Panc1 (cell line): ENCODE measurements around the gene ADCY9.

ENCODE experiments used
- SIN3A ChIP-seq: IDR thresholded peaks from 2 replicates; pipeline ENCODE4 v1.6.1; 2012; ENCODE audit warnings: low read depth, mild to moderate bottlenecking, low read length, moderate library complexity, borderline replicate concordance; ENCODE audit not compliant: insufficient read depth
- TCF7L2 ChIP-seq: IDR thresholded peaks from 2 replicates; pipeline ENCODE4 v1.6.1; 2011; ENCODE audit warnings: mild to moderate bottlenecking, low read depth, low read length, inconsistent platforms
- TF ChIP-seq, protein P1 (sequence below): fragments of 450-650 bp; IDR thresholded peaks from 2 replicates; pipeline ENCODE4 v1.5.1; 2017; ENCODE audit warnings: mild to moderate bottlenecking
- TF ChIP-seq, protein P2 (sequence below), 2 experiments: IDR thresholded peaks; 2 replicates each; pipeline ENCODE4 v1.6.1; 2011 to 2012; ENCODE audit warnings: low read depth in 2 of 2, control low read depth in 1 of 2, low read length in 1 of 2, mild to moderate bottlenecking in 1 of 2, moderate library complexity in 1 of 2; ENCODE audit not compliant: insufficient read depth in 1 of 2

DNA sequence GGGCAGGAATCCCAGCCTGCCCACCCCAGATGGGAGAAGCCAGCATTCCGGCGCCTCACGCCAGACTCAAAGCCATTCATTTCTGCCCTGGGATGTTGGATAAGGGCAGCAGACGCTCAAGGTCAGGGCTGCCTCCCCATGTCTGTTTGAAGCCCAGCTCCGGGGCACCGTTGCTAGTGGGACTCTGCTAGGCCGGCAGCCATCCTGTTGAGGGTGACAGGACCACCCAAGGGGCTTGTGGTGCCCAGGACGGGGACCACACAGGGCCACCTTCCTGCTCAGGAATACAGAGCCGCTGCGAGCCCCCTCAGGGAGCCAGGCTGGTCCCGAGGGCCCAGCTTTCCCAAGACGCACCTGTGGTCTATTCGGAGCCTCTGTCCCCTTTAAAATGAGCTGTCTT is 134.0 kb downstream of the ADCY9 start:
- TF ChIP-seq, protein P1, sequence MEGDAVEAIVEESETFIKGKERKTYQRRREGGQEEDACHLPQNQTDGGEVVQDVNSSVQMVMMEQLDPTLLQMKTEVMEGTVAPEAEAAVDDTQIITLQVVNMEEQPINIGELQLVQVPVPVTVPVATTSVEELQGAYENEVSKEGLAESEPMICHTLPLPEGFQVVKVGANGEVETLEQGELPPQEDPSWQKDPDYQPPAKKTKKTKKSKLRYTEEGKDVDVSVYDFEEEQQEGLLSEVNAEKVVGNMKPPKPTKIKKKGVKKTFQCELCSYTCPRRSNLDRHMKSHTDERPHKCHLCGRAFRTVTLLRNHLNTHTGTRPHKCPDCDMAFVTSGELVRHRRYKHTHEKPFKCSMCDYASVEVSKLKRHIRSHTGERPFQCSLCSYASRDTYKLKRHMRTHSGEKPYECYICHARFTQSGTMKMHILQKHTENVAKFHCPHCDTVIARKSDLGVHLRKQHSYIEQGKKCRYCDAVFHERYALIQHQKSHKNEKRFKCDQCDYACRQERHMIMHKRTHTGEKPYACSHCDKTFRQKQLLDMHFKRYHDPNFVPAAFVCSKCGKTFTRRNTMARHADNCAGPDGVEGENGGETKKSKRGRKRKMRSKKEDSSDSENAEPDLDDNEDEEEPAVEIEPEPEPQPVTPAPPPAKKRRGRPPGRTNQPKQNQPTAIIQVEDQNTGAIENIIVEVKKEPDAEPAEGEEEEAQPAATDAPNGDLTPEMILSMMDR, result no peak
- no peak for TF ChIP-seq TCF7L2
- no peak for TF ChIP-seq SIN3A
- TF ChIP-seq, protein P2, sequence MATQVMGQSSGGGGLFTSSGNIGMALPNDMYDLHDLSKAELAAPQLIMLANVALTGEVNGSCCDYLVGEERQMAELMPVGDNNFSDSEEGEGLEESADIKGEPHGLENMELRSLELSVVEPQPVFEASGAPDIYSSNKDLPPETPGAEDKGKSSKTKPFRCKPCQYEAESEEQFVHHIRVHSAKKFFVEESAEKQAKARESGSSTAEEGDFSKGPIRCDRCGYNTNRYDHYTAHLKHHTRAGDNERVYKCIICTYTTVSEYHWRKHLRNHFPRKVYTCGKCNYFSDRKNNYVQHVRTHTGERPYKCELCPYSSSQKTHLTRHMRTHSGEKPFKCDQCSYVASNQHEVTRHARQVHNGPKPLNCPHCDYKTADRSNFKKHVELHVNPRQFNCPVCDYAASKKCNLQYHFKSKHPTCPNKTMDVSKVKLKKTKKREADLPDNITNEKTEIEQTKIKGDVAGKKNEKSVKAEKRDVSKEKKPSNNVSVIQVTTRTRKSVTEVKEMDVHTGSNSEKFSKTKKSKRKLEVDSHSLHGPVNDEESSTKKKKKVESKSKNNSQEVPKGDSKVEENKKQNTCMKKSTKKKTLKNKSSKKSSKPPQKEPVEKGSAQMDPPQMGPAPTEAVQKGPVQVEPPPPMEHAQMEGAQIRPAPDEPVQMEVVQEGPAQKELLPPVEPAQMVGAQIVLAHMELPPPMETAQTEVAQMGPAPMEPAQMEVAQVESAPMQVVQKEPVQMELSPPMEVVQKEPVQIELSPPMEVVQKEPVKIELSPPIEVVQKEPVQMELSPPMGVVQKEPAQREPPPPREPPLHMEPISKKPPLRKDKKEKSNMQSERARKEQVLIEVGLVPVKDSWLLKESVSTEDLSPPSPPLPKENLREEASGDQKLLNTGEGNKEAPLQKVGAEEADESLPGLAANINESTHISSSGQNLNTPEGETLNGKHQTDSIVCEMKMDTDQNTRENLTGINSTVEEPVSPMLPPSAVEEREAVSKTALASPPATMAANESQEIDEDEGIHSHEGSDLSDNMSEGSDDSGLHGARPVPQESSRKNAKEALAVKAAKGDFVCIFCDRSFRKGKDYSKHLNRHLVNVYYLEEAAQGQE (IDR thresholded peaks at IDR 0.05; ENCODE audit: insufficient read depth in 1 of 2, low read depth in 2 of 2, low read length in 1 of 2), result no peak
